ENCODE measurements around the gene KIF13A. TPM values are rescaled to one million over a fixed set of nuclear protein-coding genes. Genes with fewer than 3 reads are reported as not detected.

Gene KIF13A
- total and polyA plus RNA-seq, 9 of the 15 experiments (the other 6 are each of a cell fraction or from before 2014, with no cell fraction given) = 3.6 to 44.3 (median 29.7) TPM

DNA sequence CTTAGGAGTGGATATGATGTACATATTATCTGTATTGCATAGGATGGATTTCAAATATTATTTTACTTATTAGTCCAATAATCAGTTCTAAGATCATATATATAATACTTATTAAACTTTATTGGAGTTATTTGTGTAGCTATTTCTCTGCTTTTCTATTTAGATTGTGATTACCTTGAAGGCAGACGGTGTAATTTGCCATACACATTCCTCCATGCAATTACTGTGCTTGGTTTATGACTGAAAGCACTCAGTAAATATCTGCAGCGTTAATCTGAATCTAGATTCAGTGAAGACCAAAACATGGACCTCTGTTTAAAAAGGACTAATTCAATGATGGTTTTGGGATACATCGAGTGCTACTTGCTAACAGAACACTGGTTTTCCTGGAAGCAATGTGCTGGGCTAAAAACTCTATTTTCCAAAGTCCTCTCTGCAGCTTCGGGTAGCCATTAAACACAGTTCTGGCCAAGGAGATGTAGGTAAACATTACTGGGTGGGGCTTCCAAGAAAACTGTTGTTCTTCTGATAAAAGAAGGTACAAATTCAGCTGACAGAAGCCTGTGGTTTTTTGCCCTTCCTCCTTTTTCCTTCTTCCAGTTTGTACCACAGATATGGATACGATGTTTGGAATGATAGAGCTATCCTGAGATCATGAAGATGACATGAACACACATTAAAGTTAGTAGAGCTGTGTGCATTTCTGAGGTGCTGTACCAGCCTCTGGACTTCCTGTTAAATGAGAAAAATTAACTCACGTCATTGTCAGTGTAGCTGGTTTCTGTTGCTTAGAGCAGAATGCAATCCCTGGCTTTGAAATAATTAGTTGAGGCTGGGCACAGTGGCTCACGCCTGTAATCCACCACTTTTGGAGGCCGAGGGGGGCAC is 144.3 kb downstream of the KIF13A start (continued):
- TF ChIP-seq, protein P1, sequence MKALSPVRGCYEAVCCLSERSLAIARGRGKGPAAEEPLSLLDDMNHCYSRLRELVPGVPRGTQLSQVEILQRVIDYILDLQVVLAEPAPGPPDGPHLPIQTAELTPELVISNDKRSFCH (CRISPR knock-in tag; IDR thresholded peaks at IDR 0.05) = no peak
- TF ChIP-seq, protein P1 (tag; IDR thresholded peaks at IDR 0.05) = peak; percentile 84; the same call in 1 of the 2 replicates
- TF ChIP-seq SMARCA4 (IDR thresholded peaks at IDR 0.05) (peak; percentile 91), ZNF133 (CRISPR knock-in tag; IDR thresholded peaks at IDR 0.05) (no peak), NFE2 (IDR thresholded peaks at IDR 0.05; ENCODE audit: low read depth) (peak; percentile 36; the same call in 1 of the 2 replicates), CREM (IDR thresholded peaks at IDR 0.05; ENCODE audit: low read depth) (peak; percentile 10; the same call in 1 of the 2 replicates), ZC3H11A (IDR thresholded peaks at IDR 0.05; ENCODE audit: low read depth, low read length) (no peak), FOXM1 (IDR thresholded peaks at IDR 0.05; ENCODE audit: low read depth) (peak; percentile 73; the same call in 1 of the 2 replicates), FOXM1 (CRISPR knock-in tag; IDR thresholded peaks at IDR 0.05; ENCODE audit: low read depth) (no peak), RBM34 (IDR thresholded peaks at IDR 0.05; ENCODE audit: borderline replicate concordance, insufficient read depth, low read length) (no peak)
- TF ChIP-seq, protein P2, sequence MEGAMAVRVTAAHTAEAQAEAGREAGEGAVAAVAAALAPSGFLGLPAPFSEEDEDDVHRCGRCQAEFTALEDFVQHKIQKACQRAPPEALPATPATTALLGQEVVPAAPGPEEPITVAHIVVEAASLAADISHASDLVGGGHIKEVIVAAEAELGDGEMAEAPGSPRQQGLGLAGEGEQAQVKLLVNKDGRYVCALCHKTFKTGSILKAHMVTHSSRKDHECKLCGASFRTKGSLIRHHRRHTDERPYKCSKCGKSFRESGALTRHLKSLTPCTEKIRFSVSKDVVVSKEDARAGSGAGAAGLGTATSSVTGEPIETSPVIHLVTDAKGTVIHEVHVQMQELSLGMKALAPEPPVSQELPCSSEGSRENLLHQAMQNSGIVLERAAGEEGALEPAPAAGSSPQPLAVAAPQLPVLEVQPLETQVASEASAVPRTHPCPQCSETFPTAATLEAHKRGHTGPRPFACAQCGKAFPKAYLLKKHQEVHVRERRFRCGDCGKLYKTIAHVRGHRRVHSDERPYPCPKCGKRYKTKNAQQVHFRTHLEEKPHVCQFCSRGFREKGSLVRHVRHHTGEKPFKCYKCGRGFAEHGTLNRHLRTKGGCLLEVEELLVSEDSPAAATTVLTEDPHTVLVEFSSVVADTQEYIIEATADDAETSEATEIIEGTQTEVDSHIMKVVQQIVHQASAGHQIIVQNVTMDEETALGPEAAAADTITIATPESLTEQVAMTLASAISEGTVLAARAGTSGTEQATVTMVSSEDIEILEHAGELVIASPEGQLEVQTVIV (CRISPR knock-in tag; IDR thresholded peaks at IDR 0.05; ENCODE audit: borderline replicate concordance) = no peak
